ENCODE results near the gene FXYD7. TPM values are rescaled to one million over a fixed set of nuclear protein-coding genes. Genes with fewer than 3 reads are reported as not detected.

FXYD7 gene
- polyA plus RNA-seq, 6 donors from 2014 or later, result 2.0 to 4.5 (median 3.4) TPM

DNA sequence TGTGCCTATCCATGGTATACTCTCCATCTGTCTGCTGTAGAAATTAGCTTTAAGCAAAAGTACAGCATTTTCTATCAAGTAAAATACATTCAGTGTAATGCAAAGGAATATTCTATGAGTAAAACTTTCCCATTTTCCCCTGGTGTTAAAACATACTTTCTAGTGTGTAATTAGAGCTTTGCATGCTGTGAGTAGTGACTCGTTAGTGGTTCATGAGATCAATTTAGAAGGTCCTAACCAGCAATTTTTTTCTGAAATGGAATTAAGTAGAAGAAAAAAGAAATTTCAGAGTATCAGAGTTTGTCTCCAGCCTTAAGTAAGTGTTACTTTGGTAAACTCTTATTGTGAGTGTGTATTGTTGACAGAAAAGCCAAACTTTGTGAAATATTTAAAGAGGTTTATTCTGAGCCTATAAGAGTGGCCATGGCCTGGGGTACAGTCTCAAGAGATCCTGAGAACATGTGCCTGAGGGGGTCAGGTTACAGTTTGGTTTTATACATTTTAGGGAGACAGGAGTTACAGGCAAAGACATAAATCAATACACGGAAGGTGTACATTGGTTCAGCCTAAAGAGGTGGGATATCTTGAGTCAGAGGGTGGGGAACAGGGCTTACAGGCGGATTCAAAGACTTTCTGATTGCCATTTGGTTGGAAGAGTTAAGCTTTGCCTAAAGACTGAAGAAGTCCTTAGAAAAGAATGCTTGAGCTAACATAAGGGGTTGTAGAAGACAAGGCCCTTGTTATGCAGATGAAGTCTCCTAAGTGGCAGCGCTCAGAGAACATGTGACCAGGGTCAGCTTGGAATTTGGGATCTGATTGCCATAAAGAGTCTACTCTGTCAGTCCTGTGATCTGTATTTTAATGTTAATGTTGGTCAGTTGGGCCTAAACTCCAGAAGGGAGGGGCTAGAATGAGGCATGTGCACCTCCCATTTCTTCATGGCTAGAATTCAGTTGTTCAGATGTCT is 60.0 kb downstream of the FXYD7 start:
- Mint-ChIP-seq H3K9me3 (peaks cover 0 to 4% (median 2%) of the 10 kb centered on the region in 7 donors), H3K36me3 (no peaks in the 10 kb centered on the region), H3K4me3 (peak overlapping the region in 3 of 8 donors; percentile 13 to 40 (median 21)), H3K27me3 (peaks cover 0 to 4% (median 0%) of the 10 kb centered on the region in 3 donors), H3K27ac (peak overlapping the region; percentile 49 to 100 (median 66)), H3K4me1 (peaks cover 48 to 64% (median 53%) of the 10 kb centered on the region in 3 donors)
- no peak for DNase-seq
- no peak for ATAC-seq (ENCODE audit: low read depth in 2 of 2)

Other genes starting within 250 kb of the FXYD7 start
- gene ZNF30, start 216.4 kb upstream of the FXYD7 start, polyA plus RNA-seq (ENCODE audit: low read depth in 6 of 6), result 1 to 10 TPM in 5 of 6 donors, not detected in 1; 2.9 to 8.2 (median 4.9) TPM
- gene ZNF792, start 179.0 kb upstream of the FXYD7 start, polyA plus RNA-seq (ENCODE audit: low read depth in 6 of 6), result 10 to 100 TPM in 2 of 6 donors, 1 to 10 TPM in 4; 6.7 to 14.7 (median 8.8) TPM
- 10 to 100 TPM; 10.4 to 29.3 (median 12.3) TPM for gene GRAMD1A, start 142.9 kb upstream of the FXYD7 start, polyA plus RNA-seq (ENCODE audit: low read depth in 6 of 6)
- under 1 TPM in 4 of 6 donors, not detected in 2; 0.06 to 0.36 (median 0.28) TPM for gene SCN1B, start 112.8 kb upstream of the FXYD7 start, polyA plus RNA-seq (ENCODE audit: low read depth in 6 of 6)
- gene HPN, start 101.5 kb upstream of the FXYD7 start, polyA plus RNA-seq (ENCODE audit: low read depth in 6 of 6), result not detected
- not detected for gene FXYD3, start 27.4 kb upstream of the FXYD7 start, polyA plus RNA-seq (ENCODE audit: low read depth in 6 of 6)
- gene LGI4, start 8.2 kb upstream of the FXYD7 start, polyA plus RNA-seq (ENCODE audit: low read depth in 6 of 6), result not detected
- gene FXYD1, start 4.4 kb upstream of the FXYD7 start, polyA plus RNA-seq (ENCODE audit: low read depth in 6 of 6), result 1 to 10 TPM; 1.0 to 2.7 (median 1.2) TPM
- gene FXYD5, start 11.5 kb downstream of the FXYD7 start, polyA plus RNA-seq (ENCODE audit: low read depth in 6 of 6), result 100 to 1,000 TPM; 290 to 440 (median 351) TPM
- gene FAM187B, start 85.5 kb downstream of the FXYD7 start, polyA plus RNA-seq (ENCODE audit: low read depth in 6 of 6), result not detected
- gene LSR, start 105.7 kb downstream of the FXYD7 start, polyA plus RNA-seq (ENCODE audit: low read depth in 6 of 6), result 10 to 100 TPM; 11.7 to 46.3 (median 34.8) TPM
- 10 to 100 TPM in 4 of 6 donors, 1 to 10 TPM in 2; 1.9 to 15.5 (median 10.4) TPM for gene USF2, start 125.7 kb downstream of the FXYD7 start, polyA plus RNA-seq (ENCODE audit: low read depth in 6 of 6)
- under 1 TPM in 1 of 6 donors, not detected in 5; 0.12 TPM for gene HAMP, start 139.3 kb downstream of the FXYD7 start, polyA plus RNA-seq (ENCODE audit: low read depth in 6 of 6)
- gene MAG, start 148.9 kb downstream of the FXYD7 start, polyA plus RNA-seq (ENCODE audit: low read depth in 6 of 6), result under 1 TPM in 4 of 6 donors, not detected in 2; 0.12 to 0.41 (median 0.29) TPM
- 100 to 1,000 TPM; 364 to 971 (median 552) TPM for gene CD22, start 185.9 kb downstream of the FXYD7 start, polyA plus RNA-seq (ENCODE audit: low read depth in 6 of 6)
- 1 to 10 TPM in 2 of 6 donors, under 1 TPM in 4; 0.14 to 1.9 (median 0.75) TPM for gene FFAR1, start 204.6 kb downstream of the FXYD7 start, polyA plus RNA-seq (ENCODE audit: low read depth in 6 of 6)
- gene FFAR3, start 215.2 kb downstream of the FXYD7 start, polyA plus RNA-seq (ENCODE audit: low read depth in 6 of 6), result under 1 TPM in 1 of 6 donors, not detected in 5; 0.17 TPM
- gene GPR42, start 227.8 kb downstream of the FXYD7 start, polyA plus RNA-seq (ENCODE audit: low read depth in 6 of 6), result not detected